A549 (cell line): ENCODE measurements around the gene ABHD1.

ENCODE experiments used
- POLR2A ChIP-seq: IDR thresholded peaks from 2 replicates; pipeline ENCODE4 v1.6.1; 2012; ENCODE audit warnings: mild to moderate bottlenecking, low read length
- TF ChIP-seq, protein P1 (sequence below): fragments of >200 bp; sonication (Bioruptor Twin); formaldehyde crosslinking; IDR thresholded peaks from 3 replicates; pipeline ENCODE4 v1.5.1; 2016
- TF ChIP-seq, protein P2 (sequence below): IDR thresholded peaks from 2 replicates; pipeline ENCODE4 v1.6.1; 2012

DNA sequence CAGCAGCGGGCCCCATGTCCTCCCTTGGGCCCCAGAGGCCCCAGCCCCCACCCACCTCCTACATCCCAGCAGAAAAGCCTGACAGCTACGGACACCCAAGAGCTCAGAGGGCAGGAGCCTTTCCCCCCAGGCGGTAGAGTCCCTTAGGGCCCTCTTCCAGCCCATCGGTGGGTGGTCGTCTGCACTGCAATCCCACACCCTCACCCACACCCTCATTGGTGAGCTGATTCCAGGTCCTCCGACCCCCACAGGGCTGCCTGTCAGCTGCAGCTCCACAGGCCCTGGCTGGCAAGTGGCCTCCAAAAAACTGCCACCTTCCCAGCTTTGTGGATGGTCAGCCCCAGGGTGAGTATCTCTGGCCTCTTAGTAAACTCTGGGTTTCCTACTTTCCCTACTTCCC lies 35.7 kb downstream of the ABHD1 start:
- TF ChIP-seq, protein P1, sequence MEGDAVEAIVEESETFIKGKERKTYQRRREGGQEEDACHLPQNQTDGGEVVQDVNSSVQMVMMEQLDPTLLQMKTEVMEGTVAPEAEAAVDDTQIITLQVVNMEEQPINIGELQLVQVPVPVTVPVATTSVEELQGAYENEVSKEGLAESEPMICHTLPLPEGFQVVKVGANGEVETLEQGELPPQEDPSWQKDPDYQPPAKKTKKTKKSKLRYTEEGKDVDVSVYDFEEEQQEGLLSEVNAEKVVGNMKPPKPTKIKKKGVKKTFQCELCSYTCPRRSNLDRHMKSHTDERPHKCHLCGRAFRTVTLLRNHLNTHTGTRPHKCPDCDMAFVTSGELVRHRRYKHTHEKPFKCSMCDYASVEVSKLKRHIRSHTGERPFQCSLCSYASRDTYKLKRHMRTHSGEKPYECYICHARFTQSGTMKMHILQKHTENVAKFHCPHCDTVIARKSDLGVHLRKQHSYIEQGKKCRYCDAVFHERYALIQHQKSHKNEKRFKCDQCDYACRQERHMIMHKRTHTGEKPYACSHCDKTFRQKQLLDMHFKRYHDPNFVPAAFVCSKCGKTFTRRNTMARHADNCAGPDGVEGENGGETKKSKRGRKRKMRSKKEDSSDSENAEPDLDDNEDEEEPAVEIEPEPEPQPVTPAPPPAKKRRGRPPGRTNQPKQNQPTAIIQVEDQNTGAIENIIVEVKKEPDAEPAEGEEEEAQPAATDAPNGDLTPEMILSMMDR: no peak
- no peak for TF ChIP-seq POLR2A
- TF ChIP-seq, protein P2, sequence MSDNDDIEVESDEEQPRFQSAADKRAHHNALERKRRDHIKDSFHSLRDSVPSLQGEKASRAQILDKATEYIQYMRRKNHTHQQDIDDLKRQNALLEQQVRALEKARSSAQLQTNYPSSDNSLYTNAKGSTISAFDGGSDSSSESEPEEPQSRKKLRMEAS: no peak
